Left lung (tissue), 10 donors: ENCODE measurements around the gene NEK7. TPM values are rescaled to one million over a fixed set of nuclear protein-coding genes. Genes with fewer than 3 reads are reported as not detected.

Source experiments
- ATAC-seq: fragments of 200-7000 bp; cut with Tn5 transposase; one replicate; pipeline ENCODE4 v1.9.1; 2020; ENCODE audit warnings: moderate library complexity
- DNase-seq, 4 donors: peaks; one replicate each; pipeline ENCODE4 v3.0.0-alpha.2; 2013 to 2020
- H3K27ac ChIP-seq, 2 donors: fragments of 200-600 bp; sonication (generic) in 1 of 2; one replicate each; pipeline versions ENCODE4 v1.5.0 to v1.8.0; 2020 to 2021
- H3K27me3 ChIP-seq, 2 donors: fragments of 200-600 bp; sonication (generic) in 1 of 2; one replicate each; pipeline versions ENCODE4 v1.5.0 to v1.8.0; 2020 to 2021
- H3K36me3 ChIP-seq, 2 donors: fragments of 200-600 bp; sonication (generic) in 1 of 2; one replicate each; pipeline versions ENCODE4 v1.5.0 to v1.8.0; 2020 to 2021
- H3K4me1 ChIP-seq, 2 donors: fragments of 200-600 bp; one replicate each; pipeline ENCODE4 v1.8.0; 2021
- H3K4me3 ChIP-seq, 2 donors: fragments of 200-600 bp; sonication (generic) in 1 of 2; one replicate each; pipeline versions ENCODE4 v1.5.0 to v1.8.0; 2020 to 2021; ENCODE audit warnings: mild to moderate bottlenecking in 1 of 2
- H3K9me3 ChIP-seq, 2 donors: fragments of 200-600 bp; sonication (generic) in 1 of 2; one replicate each; pipeline versions ENCODE4 v1.5.0 to v1.8.0; 2020 to 2021
- intact Hi-C, 2 donors: fragments of 100-400 bp; cut with DNase I; formaldehyde crosslinking; loops; one replicate each; pipeline versions ENCODE4 v1.11.2 to v1.14.2; 2022
- polyA plus RNA-seq, 6 donors: library from polyadenylated mRNA; unstranded; fragments of 120-200 nt; gene quantifications; one replicate each; pipeline ENCODE4 v1.2.1, GENCODE V29; 2013; ENCODE audit not compliant: insufficient read length in 6 of 6
- total RNA-seq, 2 donors: library from RNA; stranded (reverse); fragmentation: NEBNext Ultra II Directional; extraction: Animal tissue kit (Norgen Biotek cat#: 25700); gene quantifications; one replicate each; pipeline ENCODE4 v1.2.1, GENCODE V29; 2021
- TF ChIP-seq, protein P1 (sequence below), 2 donors: fragments of 200-600 bp; sonication (generic) in 1 of 2; IDR thresholded peaks; one replicate each; pipeline versions ENCODE4 v1.5.0 to v1.8.0; 2021; ENCODE audit warnings: antibody characterized with exemption in 2 of 2
- donor health status: DM: no; HTN: yes; CAD: no.
- donor health status: DM: no; HTN: no; CAD: no.

NEK7 gene
- total and polyA plus RNA-seq, 8 donors = 66.9 to 102 (median 76.1) TPM

DNA sequence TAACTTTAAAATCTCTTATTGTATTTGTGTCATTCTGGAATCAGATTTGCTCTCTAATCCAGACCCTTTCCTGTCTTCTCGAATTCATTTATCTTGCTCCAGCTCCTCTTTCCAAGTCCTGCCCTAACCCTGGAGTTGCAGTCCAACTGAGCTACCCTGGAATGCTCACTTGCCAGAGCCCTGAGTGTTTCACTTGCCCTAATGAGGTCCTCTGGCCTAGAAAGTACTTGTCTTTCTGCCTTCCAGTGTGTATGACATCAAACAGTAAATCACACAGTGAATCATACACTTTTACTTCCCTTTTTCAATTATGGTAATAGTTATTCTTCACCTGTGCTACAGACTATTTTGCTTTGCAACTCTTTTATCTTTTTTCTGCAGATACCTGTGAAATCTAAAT, 96.9 kb downstream of the NEK7 start:
- Histone ChIP-seq H3K4me3 (no peak overlapping the region), H3K27ac (peak overlapping the region in 1 of 2 donors; percentile 38), H3K9me3 (no peaks in the 10 kb centered on the region), H3K27me3 (no peaks in the 10 kb centered on the region), H3K4me1 (peaks cover 5 to 20% of the 10 kb centered on the region in 2 donors), H3K36me3 (no peaks in the 10 kb centered on the region)
- DNase-seq = peak in 1 of 4 donors; percentile 53
- TF ChIP-seq, protein P1, sequence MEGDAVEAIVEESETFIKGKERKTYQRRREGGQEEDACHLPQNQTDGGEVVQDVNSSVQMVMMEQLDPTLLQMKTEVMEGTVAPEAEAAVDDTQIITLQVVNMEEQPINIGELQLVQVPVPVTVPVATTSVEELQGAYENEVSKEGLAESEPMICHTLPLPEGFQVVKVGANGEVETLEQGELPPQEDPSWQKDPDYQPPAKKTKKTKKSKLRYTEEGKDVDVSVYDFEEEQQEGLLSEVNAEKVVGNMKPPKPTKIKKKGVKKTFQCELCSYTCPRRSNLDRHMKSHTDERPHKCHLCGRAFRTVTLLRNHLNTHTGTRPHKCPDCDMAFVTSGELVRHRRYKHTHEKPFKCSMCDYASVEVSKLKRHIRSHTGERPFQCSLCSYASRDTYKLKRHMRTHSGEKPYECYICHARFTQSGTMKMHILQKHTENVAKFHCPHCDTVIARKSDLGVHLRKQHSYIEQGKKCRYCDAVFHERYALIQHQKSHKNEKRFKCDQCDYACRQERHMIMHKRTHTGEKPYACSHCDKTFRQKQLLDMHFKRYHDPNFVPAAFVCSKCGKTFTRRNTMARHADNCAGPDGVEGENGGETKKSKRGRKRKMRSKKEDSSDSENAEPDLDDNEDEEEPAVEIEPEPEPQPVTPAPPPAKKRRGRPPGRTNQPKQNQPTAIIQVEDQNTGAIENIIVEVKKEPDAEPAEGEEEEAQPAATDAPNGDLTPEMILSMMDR (IDR thresholded peaks at IDR 0.05) = no peak
- intact Hi-C loops = no loop called here
- ATAC-seq = peak; percentile 99

DNA sequence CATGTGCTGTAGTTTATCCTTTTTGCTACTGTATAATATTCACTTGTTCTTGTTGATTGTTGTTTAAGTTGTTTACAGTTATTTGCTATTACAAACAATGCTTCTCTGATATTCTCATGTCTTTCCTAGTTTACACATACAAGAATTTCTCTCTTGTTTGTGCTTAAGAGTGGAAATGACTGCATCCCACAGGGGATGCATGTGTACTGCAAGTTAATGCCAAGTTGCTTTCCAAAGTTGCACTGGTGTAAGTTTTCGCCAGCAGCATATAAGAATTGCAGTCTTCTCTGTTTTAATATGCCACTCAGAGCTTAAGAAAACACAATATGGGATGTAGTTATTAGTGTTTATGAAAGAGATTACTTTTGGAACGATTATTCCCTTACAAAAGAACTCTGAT, 97.7 kb downstream of the NEK7 start:
- Histone ChIP-seq H3K4me3 (no peak overlapping the region), H3K27ac (no peak overlapping the region), H3K27me3 (no peaks in the 10 kb centered on the region), H3K4me1 (peaks cover 5 to 20% of the 10 kb centered on the region in 2 donors), H3K36me3 (no peaks in the 10 kb centered on the region), H3K9me3 (no peaks in the 10 kb centered on the region)
- TF ChIP-seq, protein P1 (IDR thresholded peaks at IDR 0.05) = no peak
- no peak for DNase-seq
- intact Hi-C loops = no loop called here
- no peak for ATAC-seq

DNA sequence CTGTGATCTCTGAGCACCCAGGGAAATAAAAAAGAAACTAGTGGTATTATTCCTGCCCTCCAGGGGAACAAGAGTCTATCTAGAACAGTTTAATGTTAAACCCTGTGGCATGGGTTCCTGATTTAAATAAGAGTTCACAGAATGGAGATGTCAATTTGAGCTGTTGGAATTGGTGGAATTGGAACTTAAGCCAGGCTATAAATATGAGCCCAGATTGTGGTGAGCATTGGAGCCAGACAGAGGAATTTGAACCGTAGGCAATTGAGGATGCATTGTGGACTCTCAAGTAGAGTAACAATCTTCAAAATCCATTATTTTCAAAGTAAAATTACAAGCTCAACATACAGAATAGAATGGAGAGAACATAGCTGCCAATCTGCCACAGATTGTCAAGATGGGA, 98.2 kb downstream of the NEK7 start:
- DNase-seq (no peak), ATAC-seq (no peak)
- H3K4me3 ChIP-seq = no peak overlapping the region
- H3K36me3 ChIP-seq = no peaks in the 10 kb centered on the region
- peaks cover 5 to 20% of the 10 kb centered on the region in 2 donors for H3K4me1 ChIP-seq
- no peaks in the 10 kb centered on the region for H3K9me3 ChIP-seq
- no peak overlapping the region for H3K27ac ChIP-seq
- TF ChIP-seq, protein P1 (IDR thresholded peaks at IDR 0.05) = no peak
- intact Hi-C loops = no loop called here
- no peaks in the 10 kb centered on the region for H3K27me3 ChIP-seq

DNA sequence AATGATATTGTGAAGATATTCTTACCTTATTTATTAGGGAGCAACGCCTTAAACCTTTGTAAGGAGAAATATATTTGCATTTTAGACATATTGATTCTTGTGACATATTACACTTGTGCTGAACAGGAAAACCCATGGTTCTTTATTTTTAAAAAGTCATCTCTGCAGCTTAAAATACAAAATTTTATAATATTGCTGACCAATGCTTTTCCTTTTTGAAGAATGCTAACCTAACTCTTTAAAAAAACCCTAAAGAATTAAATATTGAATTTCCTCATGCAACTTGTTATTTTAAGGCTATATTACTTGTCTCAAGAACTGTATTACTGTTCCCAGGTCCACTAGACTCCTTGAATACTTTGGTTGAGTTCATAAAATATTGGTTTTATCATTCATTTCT, 99.0 kb downstream of the NEK7 start:
- H3K9me3 ChIP-seq = no peaks in the 10 kb centered on the region
- TF ChIP-seq, protein P1 (IDR thresholded peaks at IDR 0.05) = no peak
- no peaks in the 10 kb centered on the region for H3K36me3 ChIP-seq
- DNase-seq (no peak), ATAC-seq (no peak)
- H3K27ac ChIP-seq = no peak overlapping the region
- peaks cover 5 to 20% of the 10 kb centered on the region in 2 donors for H3K4me1 ChIP-seq
- no peaks in the 10 kb centered on the region for H3K27me3 ChIP-seq
- intact Hi-C loops = no loop called here
- no peak overlapping the region for H3K4me3 ChIP-seq

DNA sequence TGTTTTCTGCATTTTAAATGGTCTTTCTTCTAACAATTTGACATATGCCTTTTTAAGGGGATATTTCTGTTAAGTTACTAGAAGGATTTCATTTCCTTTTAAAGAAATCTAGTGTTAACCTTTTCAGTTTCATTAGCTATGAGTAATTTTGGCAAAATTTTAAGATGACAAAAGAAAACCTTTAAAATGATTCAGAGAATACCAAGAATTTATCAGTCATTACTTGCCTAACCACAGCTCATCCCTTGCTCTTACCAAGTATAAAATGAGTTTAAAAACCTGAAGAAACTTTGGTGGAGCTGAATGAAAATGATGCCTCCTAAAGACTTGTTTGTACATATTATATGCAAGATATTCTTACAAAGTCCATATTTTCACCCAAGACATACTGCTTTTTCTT, 101.7 kb downstream of the NEK7 start:
- Histone ChIP-seq H3K27me3 (no peaks in the 10 kb centered on the region), H3K27ac (no peak overlapping the region), H3K4me1 (peaks cover 5 to 11% of the 10 kb centered on the region in 2 donors), H3K4me3 (no peak overlapping the region), H3K9me3 (no peaks in the 10 kb centered on the region), H3K36me3 (no peaks in the 10 kb centered on the region)
- intact Hi-C loops = no loop called here
- TF ChIP-seq, protein P1 (IDR thresholded peaks at IDR 0.05) = no peak
- ATAC-seq (peak; percentile 8), DNase-seq (no peak)
